Kidney (tissue), 14 donors: ENCODE measurements around the gene ZNF783. TPM values are rescaled to one million over a fixed set of nuclear protein-coding genes. Genes with fewer than 3 reads are reported as not detected.

Experiments
- DNase-seq, 5 donors: peaks; one replicate each; pipeline ENCODE4 v3.0.0-alpha.2; 2013 to 2020
- FAIRE-seq: peaks from 2 replicates; lab custom pipeline; 2012; peaks lifted over from hg19 to GRCh38; lab: Jason Lieb, UNC
- H3K27ac ChIP-seq, 2 donors: one replicate each; pipeline ENCODE4 v1.7.0; 2013; ENCODE audit warnings: low read depth in 2 of 2, low read length in 2 of 2, inconsistent platforms in 1 of 2
- H3K27me3 ChIP-seq: one replicate; pipeline ENCODE4 v1.7.1; 2013; ENCODE audit warnings: low read length, inconsistent platforms; ENCODE audit not compliant: control insufficient read depth, insufficient read depth
- H3K36me3 ChIP-seq, 3 donors: one replicate each; pipeline versions ENCODE4 v1.7.0 to v1.7.1; 2013; ENCODE audit warnings: low read length in 3 of 3, control low read depth in 1 of 3, inconsistent platforms in 1 of 3; ENCODE audit not compliant: insufficient read depth in 3 of 3, control insufficient read depth in 2 of 3
- H3K4me1 ChIP-seq, 3 donors: one replicate each; pipeline versions ENCODE4 v1.7.0 to v1.7.1; 2013; ENCODE audit warnings: low read length in 3 of 3, inconsistent platforms in 1 of 3, low read depth in 1 of 3; ENCODE audit not compliant: control insufficient read depth in 2 of 3, insufficient read depth in 2 of 3
- H3K4me3 ChIP-seq, 3 donors: one replicate each; pipeline versions ENCODE4 v1.7.0 to v1.8.1; 2013; ENCODE audit warnings: low read length in 3 of 3, control low read depth in 1 of 3, inconsistent platforms in 1 of 3
- H3K9ac ChIP-seq, 3 donors: one replicate each; pipeline versions ENCODE4 v1.7.0 to v1.7.1; 2013; ENCODE audit warnings: low read length in 3 of 3, control low read depth in 1 of 3, inconsistent platforms in 1 of 3
- H3K9me3 ChIP-seq, 3 donors: one replicate each; pipeline versions ENCODE4 v1.7.0 to v1.7.1; 2013; ENCODE audit warnings: low read length in 3 of 3, control low read depth in 1 of 3, inconsistent platforms in 1 of 3; ENCODE audit not compliant: control insufficient read depth in 2 of 3, insufficient read depth in 1 of 3
- CTCF ChIP-seq: IDR thresholded peaks from 3 replicates; pipeline ENCODE4 v1.5.1; 2012; ENCODE audit warnings: mild to moderate bottlenecking, moderate library complexity, borderline replicate concordance; ENCODE audit not compliant: insufficient read depth; ENCODE audit errors: extremely low read depth
- intact Hi-C: fragments of 100-400 bp; cut with DNase I; formaldehyde crosslinking; loops from one replicate; pipeline ENCODE4 v1.11.1; 2022
- polyA plus RNA-seq: library from polyadenylated mRNA; stranded (reverse); fragments of 350-450 nt; fragmentation: Illumina TruSeq; extraction: RNeasy Lipid Tissue Mini Kit (QIAGEN cat#74804); gene quantifications from one replicate; pipeline ENCODE4 v1.2.3, GENCODE V29; 2014; ENCODE audit warnings: low read depth, low replicate concordance; ENCODE audit not compliant: insufficient read depth
- total RNA-seq: library from RNA; stranded (reverse); fragmentation: NEBNext Ultra II Directional; extraction: Animal tissue kit (Norgen Biotek cat#: 25700); gene quantifications from one replicate; pipeline ENCODE4 v1.2.1, GENCODE V29; 2021
- donor health status: control.
- donor health status: control.
- donor health status: control.
- donor health status: control.
- donor health status: control.
- donor health status: DM: yes; HTN: yes; CAD: no.
- donor health status: Normal renal cell carcinoma (clear cell type).

Gene ZNF783
- total and polyA plus RNA-seq, 2 donors from 2014 or later: 3.6 to 21.8 TPM

GRCh38 chr7:149293946-149294633 is 32.1 kb downstream of the ZNF783 start:
- Histone ChIP-seq H3K4me1 (no peaks in the 10 kb centered on the region), H3K27ac (no peak overlapping the region), H3K9ac (no peak overlapping the region), H3K36me3 (no peaks in the 10 kb centered on the region), H3K4me3 (no peak overlapping the region), H3K9me3 (no peaks in the 10 kb centered on the region), H3K27me3 (no peaks in the 10 kb centered on the region)
- FAIRE-seq: no peak
- no peak for DNase-seq
- intact Hi-C loops: no loop called here
- TF ChIP-seq CTCF: no peak

GRCh38 chr7:149294634-149295480 is 32.9 kb downstream of the ZNF783 start:
- TF ChIP-seq CTCF: no peak
- FAIRE-seq (no peak), DNase-seq (no peak)
- Histone ChIP-seq H3K9ac (no peak overlapping the region), H3K27ac (no peak overlapping the region), H3K9me3 (no peaks in the 10 kb centered on the region), H3K4me3 (no peak overlapping the region), H3K27me3 (no peaks in the 10 kb centered on the region), H3K4me1 (no peaks in the 10 kb centered on the region), H3K36me3 (no peaks in the 10 kb centered on the region)
- intact Hi-C loops: no loop called here

GRCh38 chr7:149295481-149295850 is 33.5 kb downstream of the ZNF783 start:
- intact Hi-C loops: no loop called here
- DNase-seq (no peak), FAIRE-seq (no peak)
- H3K9ac ChIP-seq: no peak overlapping the region
- TF ChIP-seq CTCF: no peak
- no peak overlapping the region for H3K4me3 ChIP-seq
- H3K36me3 ChIP-seq: no peaks in the 10 kb centered on the region
- no peak overlapping the region for H3K27ac ChIP-seq
- no peaks in the 10 kb centered on the region for H3K27me3 ChIP-seq
- no peaks in the 10 kb centered on the region for H3K9me3 ChIP-seq
- no peaks in the 10 kb centered on the region for H3K4me1 ChIP-seq
